ENCODE data around the gene ST6GAL1. TPM values are rescaled to one million over a fixed set of nuclear protein-coding genes. Genes with fewer than 3 reads are reported as not detected.

Gene ST6GAL1
- total and polyA plus RNA-seq, 2 of the 8 experiments (the other 6 are each of a cell fraction or from before 2014, with no cell fraction given) = 62.8 to 80.9 TPM

DNA sequence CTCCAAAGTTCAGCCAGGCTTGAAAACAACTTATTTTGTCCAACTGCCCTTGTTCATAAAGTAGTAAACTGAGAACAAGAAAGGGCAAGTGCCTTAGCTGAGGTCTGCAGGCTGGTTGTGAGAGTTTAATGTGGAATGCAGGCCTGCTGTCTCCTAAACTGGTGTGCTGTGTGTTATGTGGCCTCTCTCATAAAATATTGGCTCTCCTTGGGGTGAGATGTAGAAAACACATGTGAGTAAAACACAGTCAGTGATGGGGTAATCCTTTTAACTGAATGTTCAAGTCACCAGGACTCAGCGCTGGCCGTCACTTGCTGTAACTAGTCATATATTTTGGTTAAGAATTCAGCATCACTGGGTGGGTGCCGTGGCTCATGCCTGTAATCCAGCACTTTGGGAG, 7.1 kb upstream of the ST6GAL1 start:
- H2BK5ac ChIP-seq (ENCODE audit: low read depth, low read length) = no peak overlapping the region
- H4K8ac ChIP-seq (ENCODE audit: extremely low read depth, insufficient read depth, low read length) = no peak overlapping the region
- no peak overlapping the region for H3K56ac ChIP-seq (replicated peaks; ENCODE audit: insufficient read length, low read depth, low read length)
- H3K79me1 ChIP-seq (ENCODE audit: low read depth, low read length) = no peaks in the 10 kb centered on the region
- no peak overlapping the region for H2BK15ac ChIP-seq (ENCODE audit: low read length)
- no peak overlapping the region for H2AK5ac ChIP-seq (ENCODE audit: low read depth, low read length)
- H2BK120ac ChIP-seq (replicated peaks; ENCODE audit: low read depth, low read length) = no peak overlapping the region
- H2AFZ ChIP-seq (ENCODE audit: low read length) = no peak overlapping the region
- H2BK12ac ChIP-seq (ENCODE audit: low read depth, low read length) = no peak overlapping the region
- 95% methylated on average over 3 of the region's 3 CpGs; no CpG with 5 or more reads in 1 of the 2 experiments for WGBS, 2 experiments (ENCODE audit: extremely low coverage in 1 of 2, insufficient coverage in 1 of 2, insufficient read length in 1 of 2, insufficient replicate concordance in 2 of 2, low coverage in 1 of 2, low lambda C conversion rate in 2 of 2, missing lambda C conversion rate in 1 of 2)
- H4K5ac ChIP-seq (ENCODE audit: insufficient read length, low read depth, low read length) = no peak overlapping the region
- no peaks in the 10 kb centered on the region for H3K9me3 ChIP-seq (ENCODE audit: insufficient read depth in 2 of 2, low read depth in 1 of 2, low read length in 1 of 2)
- H3K23ac ChIP-seq (ENCODE audit: insufficient read length) = no peak overlapping the region
- CTCF ChIA-PET (ENCODE audit: partially characterized antibody) = interaction anchor here (1.0 to 2.9 kb wide), 3 partner anchors 15 to 216 kb away, joined by 3 to 11 read pairs (median 5); partner anchors contain the start of gene RPL39L
- FAIRE-seq (no peak), DNase-seq (ENCODE audit: low read depth in 1 of 2, low spot score in 2 of 2) (peak in 1 of 2 experiments; percentile 16)
- H2BK20ac ChIP-seq (ENCODE audit: low read length) = no peak overlapping the region
- H3K23me2 ChIP-seq (ENCODE audit: low read depth, low read length) = no peaks in the 10 kb centered on the region
- no peak overlapping the region for H3K27ac ChIP-seq (ENCODE audit: low read depth, low read length)
- no peak overlapping the region for H3K4me3 ChIP-seq (ENCODE audit: extremely low read depth in 1 of 4, insufficient read depth in 2 of 4, low read depth in 3 of 4, low read length in 4 of 4)
- H4K91ac ChIP-seq (replicated peaks; ENCODE audit: insufficient read length, low read length) = no peak overlapping the region
- no peaks in the 10 kb centered on the region for H3K79me2 ChIP-seq (ENCODE audit: control insufficient read depth in 1 of 2, insufficient read depth in 2 of 2, low read length in 2 of 2)
- peak overlapping the region; percentile 85 for H3K4ac ChIP-seq (replicated peaks; ENCODE audit: insufficient read length, low read depth, low read length)
- H3K18ac ChIP-seq (ENCODE audit: extremely low read depth, low read length) = no peak overlapping the region
- H3K14ac ChIP-seq (ENCODE audit: insufficient read length) = no peak overlapping the region
- no peaks in the 10 kb centered on the region; a peak in 1 of 7 replicates for H3K27me3 ChIP-seq (replicated peaks in 1 of 4; ENCODE audit: control insufficient read depth in 3 of 4, extremely low read depth in 1 of 4, insufficient read depth in 3 of 4, low read length in 3 of 4)
- H3K9ac ChIP-seq (replicated peaks in 1 of 4; ENCODE audit: extremely low read depth in 1 of 4, low read depth in 3 of 4, low read length in 3 of 4) = no peak overlapping the region
- H3K4me1 ChIP-seq (replicated peaks in 1 of 4; ENCODE audit: control insufficient read depth in 3 of 4, insufficient read depth in 4 of 4, low read length in 3 of 4) = no peaks in the 10 kb centered on the region
- no peak overlapping the region for H3K4me2 ChIP-seq (ENCODE audit: insufficient read depth in 1 of 2, low read depth in 2 of 2, low read length in 2 of 2)
- no peaks in the 10 kb centered on the region for H3K36me3 ChIP-seq (ENCODE audit: control insufficient read depth in 2 of 4, insufficient read depth in 4 of 4, low read length in 3 of 4)
- no peaks in the 10 kb centered on the region for H4K20me1 ChIP-seq (replicated peaks in 1 of 2; ENCODE audit: control insufficient read depth in 1 of 2, insufficient read depth in 2 of 2, low read length in 2 of 2)
- POLR2A ChIA-PET (ENCODE audit: partially characterized antibody) = interaction anchor here (1.4 kb wide), 1 partner anchor 10 kb away, joined by 3 read pairs; no protein-coding TSS in a partner anchor
- TF ChIP-seq CEBPB (IDR thresholded peaks at IDR 0.05; ENCODE audit: low read depth, low read length) (no peak), TBP (IDR thresholded peaks at IDR 0.05; ENCODE audit: low read depth, low read length) (no peak), NANOG (IDR thresholded peaks at IDR 0.05; ENCODE audit: insufficient read depth, low read depth, low read length, poor library complexity, severe bottlenecking) (no peak), KDM5A (IDR thresholded peaks at IDR 0.05; ENCODE audit: low read length) (no peak), KDM4A (IDR thresholded peaks at IDR 0.05; ENCODE audit: low read depth, low read length, severe bottlenecking) (no peak), CREB1 (IDR thresholded peaks at IDR 0.05) (no peak)
- TF ChIP-seq, protein P1, sequence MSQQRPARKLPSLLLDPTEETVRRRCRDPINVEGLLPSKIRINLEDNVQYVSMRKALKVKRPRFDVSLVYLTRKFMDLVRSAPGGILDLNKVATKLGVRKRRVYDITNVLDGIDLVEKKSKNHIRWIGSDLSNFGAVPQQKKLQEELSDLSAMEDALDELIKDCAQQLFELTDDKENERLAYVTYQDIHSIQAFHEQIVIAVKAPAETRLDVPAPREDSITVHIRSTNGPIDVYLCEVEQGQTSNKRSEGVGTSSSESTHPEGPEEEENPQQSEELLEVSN (IDR thresholded peaks at IDR 0.05) = no peak
- TF ChIP-seq, protein P2, sequence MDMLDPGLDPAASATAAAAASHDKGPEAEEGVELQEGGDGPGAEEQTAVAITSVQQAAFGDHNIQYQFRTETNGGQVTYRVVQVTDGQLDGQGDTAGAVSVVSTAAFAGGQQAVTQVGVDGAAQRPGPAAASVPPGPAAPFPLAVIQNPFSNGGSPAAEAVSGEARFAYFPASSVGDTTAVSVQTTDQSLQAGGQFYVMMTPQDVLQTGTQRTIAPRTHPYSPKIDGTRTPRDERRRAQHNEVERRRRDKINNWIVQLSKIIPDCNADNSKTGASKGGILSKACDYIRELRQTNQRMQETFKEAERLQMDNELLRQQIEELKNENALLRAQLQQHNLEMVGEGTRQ (IDR thresholded peaks at IDR 0.05; ENCODE audit: low read length) = no peak
- TF ChIP-seq, protein P3, sequence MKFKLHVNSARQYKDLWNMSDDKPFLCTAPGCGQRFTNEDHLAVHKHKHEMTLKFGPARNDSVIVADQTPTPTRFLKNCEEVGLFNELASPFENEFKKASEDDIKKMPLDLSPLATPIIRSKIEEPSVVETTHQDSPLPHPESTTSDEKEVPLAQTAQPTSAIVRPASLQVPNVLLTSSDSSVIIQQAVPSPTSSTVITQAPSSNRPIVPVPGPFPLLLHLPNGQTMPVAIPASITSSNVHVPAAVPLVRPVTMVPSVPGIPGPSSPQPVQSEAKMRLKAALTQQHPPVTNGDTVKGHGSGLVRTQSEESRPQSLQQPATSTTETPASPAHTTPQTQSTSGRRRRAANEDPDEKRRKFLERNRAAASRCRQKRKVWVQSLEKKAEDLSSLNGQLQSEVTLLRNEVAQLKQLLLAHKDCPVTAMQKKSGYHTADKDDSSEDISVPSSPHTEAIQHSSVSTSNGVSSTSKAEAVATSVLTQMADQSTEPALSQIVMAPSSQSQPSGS (IDR thresholded peaks at IDR 0.05; ENCODE audit: low read length) = no peak

Data from H1 (cell line).